NCI-H2227 (cell line): ENCODE measurements around the gene DDX52.
A peak's percentile ranks its signal among the peaks of the same experiment; 100 is the strongest.
"Not testable (repeated sequence)": the region's sequence is repeated elsewhere in the genome, so short reads cannot be mapped to it uniquely, and the experiment has no call there.

Experiments used
- DNase-seq: peaks from one replicate; lab custom pipeline; 2025; ENCODE audit not compliant: unreplicated experiment; lab: John Stamatoyannopoulos, UW

Gene DDX52

DNA sequence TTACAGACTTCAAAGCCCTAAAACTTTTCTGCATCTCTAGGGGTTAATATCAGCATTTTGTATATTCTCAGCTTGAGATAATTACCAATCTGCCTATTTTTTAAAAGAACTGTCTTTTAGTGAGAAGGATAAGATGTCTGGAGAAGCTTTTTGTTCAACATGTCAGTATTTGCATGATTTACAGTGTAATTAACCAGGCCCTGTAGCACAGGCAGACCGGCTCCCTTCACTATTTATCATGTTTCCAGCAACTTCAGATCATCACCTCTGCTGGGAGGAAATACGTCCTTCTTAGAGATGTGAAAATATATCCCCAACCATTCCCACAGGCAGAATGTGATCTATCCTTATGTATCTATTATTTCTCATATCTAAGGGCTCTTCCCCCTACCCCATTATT, 8.6 kb upstream of the DDX52 start:
- no peak for DNase-seq

DNA sequence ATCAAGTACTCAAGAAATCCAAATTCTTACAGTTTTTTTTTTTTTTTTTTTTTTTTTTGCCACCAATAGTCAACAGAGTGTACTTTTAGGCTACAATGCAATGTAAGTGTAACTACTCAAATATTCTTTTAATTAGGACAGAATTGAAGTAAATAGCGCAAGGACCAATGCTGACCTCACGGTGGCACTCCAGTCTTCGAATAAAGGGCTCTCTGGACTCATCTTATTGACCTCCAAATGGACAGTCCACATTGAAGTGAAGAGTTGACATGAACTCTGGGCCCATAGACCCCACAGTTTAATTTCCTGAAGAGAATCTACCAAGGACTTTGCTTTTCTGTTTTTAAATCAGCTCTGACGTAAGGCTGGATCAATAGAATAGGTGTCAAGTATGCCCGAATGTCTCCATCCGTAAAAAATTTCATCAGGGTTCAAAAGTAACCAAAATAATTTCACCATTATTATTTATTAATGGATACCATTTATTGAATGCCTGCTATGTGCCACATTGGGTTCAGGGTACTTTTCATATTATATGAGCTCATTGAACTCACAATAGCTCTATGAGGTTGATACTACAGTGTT, 7.3 kb upstream of the DDX52 start:
- peak; percentile 7 for DNase-seq

DNA sequence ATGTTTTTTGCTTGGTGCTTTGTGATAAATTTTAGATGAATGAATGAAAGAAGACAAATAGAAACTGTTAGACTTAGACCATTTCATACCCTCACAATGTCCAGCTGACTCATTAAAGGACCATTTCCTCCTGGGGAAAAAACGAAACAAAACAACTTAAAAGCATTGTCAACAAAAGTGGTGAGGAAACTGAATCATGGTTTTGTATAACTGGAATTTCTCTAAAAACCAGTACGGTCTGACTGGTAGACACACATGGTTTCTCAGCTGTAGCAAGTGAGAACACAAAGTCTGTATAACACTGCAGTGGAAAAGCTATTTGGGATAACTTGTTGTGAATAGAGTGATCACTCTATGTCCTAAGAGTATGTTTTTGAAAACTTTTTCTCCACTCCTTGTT, 5.3 kb upstream of the DDX52 start:
- no peak for DNase-seq

DNA sequence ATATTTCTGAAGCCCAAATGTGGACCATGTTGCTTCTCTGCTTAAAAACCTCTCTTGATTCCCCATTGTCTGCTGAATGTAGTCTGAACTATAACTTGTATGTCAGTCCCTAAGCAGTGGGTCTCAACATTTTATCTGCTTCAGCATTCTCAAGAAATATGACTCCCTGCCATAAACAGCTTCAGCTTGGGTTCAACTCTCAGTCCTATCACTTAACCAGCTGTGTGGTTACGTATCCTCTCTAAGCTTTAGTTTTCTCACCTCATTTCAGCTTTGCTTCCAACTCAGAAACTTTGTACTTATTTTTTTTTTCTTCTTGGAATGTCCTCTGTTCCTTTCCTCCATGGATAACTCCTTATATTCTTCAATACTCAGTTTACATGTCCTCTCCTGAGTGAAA, 4.6 kb upstream of the DDX52 start:
- DNase-seq, result no peak

DNA sequence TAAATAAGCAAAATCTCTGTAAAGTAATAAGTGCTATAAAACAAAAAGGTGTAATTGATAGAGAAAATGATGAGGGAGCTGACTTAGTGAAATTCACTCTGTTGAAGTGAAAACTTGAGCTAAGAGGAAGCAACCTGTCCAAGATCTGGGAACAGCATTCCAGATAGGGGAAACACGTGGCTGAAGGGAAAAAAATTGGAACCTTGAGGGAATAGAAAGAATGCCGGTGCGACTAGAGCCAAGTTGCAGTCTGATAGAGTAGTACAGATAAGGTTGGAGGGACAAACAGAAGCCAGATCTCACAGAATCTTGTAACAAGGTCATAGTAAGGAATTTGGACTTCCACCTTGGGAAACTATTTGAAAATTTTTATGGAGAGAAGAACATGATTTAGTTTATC, 623 bp upstream of the DDX52 start:
- no peak for DNase-seq

DNA sequence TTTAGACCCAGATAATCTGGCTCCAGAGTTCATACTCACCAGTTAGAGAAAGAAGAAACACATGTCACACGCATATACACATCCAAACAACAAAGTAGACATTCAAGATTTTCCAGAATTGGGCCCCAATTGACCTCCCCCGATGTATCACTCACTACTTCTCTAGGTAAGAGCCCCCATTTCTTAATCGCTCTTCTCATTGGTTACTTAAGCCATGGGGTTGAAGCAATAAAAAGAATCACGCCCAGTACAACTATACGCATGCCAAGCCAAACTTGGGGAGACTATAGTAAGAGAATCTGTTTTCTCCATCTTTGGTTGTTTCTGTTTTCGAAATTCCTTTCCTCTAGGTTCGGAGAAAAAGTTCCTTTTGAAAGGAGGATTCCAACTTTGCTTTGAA, 565 bp downstream of the DDX52 start:
- DNase-seq, result peak; percentile 30

DNA sequence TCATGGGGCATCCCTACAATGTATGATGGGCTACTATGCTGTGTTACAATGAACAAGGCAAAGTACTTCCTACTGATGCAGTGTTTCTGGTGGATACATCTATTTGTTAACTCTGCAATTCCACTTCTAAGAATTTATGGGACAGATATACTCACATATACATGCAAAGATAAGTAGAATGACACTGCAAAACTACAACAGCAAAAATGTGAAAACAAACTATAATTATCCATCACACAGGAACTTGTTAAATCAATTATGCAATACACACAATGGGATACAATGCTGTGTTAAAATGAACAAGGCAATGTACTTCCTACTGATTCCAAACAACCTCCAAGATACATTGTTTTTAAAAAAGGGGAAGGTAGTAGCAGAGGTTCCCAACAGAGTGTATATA, 3.2 kb downstream of the DDX52 start:
- no peak for DNase-seq

DNA sequence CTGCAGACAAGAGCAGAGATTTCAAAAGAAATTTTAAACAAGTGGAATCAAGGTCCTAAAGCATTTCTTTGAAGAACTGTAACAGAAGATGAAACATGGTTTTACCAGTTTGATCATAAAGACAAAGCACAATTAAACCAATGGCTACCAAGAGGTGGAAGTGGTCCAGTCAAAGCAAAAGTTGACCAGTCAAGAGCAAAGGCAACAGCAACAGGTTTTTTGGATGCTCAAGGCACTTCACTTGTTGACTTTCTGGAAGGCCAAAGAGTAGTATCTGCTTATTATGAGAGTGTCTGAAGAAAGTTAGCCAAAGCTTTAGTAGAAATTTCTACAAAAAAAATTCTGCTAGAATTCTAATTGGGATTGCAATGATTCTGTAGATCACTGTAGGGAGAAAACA, 5.3 kb downstream of the DDX52 start:
- DNase-seq, result no peak

DNA sequence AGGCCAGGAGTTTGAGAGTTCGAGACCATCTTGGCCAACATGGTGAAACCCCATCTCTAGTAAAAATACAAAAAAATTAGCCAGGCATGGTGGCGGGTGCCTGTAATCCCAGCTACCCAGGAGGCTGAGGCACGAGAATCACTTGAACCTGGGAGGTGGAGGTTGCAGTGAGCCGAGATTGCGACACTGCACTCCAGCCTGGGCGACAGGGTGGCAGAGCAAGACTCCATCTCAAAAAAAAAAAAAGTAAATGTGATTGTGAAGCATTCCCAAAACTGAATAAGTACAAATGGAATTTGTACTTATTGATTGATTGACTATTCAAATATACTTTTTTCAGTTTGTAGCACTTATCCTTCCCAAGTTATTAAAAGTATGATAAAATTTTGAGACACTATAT, 26.8 kb downstream of the DDX52 start:
- not testable (repeated sequence) for DNase-seq

DNA sequence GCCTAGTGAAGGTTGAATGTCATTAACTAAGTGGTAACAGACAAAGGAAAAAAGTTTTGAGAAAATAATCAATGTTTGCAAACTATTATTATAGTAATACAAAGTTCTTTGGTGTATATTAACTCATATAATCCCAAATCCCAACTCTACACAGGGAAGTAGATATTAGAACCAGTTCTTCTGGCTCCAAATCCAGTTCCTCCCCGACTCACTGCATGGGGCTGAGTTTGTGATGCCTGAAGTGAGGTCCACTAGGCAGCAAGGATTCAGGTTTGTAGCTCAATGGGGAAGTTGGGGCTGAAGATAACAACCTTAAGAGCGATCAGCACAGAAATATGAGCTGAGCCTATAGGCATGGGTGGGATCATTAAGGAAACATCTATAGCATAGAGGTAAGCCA, 28.4 kb downstream of the DDX52 start:
- DNase-seq, result no peak

DNA sequence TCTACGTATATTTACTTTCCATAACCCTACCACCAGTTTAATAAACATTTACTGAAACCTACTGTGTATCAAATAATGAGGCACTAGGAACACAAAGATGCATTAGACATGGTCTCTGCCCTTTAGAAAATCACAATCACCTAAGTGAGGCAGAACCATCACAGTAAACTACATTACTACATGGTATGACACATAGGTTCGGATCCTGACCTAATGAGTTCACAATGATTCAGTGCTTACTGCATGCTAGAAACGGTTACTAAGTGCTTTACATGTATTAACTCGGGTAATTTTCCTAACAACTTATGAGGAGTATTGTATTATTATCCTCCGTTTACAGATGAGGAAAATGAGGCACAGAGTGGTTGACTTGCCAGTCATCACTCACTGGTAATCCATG, 28.9 kb downstream of the DDX52 start:
- no peak for DNase-seq

DNA sequence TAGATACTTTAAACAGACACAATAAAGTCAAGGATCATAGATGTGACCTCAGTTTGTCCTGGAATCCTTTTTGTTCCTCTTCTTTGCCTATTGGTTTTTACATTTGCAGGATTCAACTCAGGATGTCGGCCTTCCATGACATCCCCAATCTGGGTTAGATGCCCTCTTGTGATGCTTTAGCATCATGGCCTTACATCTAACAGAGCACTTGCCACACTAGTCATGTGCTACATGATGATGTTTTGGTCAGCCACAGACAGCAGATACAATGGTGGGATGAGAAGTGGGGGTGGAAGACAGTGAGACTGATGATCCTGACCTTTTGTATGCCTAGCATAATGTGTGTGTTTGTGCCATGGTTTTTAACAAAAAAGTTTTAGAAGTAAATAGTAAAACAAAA, 32.3 kb downstream of the DDX52 start:
- DNase-seq, result no peak

DNA sequence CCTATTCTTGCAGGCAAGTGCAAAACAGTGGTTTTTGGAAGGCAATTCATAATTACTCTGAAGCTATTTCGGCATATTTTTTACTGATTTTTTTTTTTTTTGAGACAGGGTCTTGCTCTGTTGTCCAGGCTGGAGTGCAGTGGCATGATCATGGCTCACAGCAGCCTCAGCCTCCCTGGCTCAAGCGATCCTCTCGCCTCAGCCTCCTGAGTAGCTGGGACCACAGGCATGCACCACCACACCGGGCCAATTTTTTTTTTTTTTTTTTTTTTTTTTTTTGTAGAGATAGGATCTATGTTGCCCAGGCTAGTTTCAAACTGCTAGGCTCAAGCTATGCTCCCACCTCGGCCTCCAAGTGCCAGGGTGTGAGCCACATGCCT, 33.2 kb downstream of the DDX52 start:
- not testable (repeated sequence) for DNase-seq

DNA sequence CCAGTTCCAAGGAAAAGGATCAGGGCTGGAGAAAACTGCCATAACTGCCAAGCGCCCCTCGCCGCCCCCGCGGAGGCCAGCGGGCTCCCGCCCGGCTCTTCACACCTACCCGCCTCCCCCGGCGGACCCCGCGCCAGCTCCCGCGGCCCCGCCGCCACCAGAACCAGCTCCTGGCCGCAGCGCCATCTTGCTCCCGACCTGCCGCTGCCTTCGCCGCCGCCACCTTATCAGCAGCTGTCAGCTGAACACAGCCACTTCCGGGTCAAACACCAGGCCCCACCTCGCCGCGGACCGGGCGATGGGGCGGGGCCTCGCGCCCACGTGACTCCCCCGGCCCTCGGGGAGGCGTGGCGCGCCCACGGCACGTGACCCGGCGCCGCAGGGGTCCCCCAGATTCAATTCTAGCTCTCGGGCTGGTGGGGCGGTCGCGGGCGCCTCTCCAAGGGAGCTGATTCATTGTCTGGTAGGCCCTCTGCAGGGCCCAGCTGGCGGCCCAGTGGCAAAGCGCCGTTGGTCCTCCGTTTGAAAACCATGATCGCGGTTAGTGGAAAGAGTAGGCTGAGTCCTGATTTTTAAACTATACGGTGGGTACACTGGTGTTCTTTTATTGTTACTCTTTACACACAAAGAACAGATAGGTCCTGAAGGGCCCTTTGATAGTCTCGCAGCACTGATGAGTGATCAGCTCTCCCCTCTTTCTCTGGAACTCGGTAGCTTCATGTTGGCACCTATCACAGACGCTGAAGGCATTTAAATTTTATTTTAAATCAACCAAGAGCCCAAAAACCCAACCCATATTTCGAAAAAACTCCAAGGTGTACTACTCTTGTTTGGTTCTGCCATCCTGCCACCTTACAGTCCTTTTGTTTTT, 33.8 kb downstream of the DDX52 start, which contains the start of gene SYNRG:
SYNRG (minus strand) TSS at position 249 of the 871 bp plus-strand sequence; CDS start at position 186, 63 bp downstream.
- peak; percentile 98 for DNase-seq

DNA sequence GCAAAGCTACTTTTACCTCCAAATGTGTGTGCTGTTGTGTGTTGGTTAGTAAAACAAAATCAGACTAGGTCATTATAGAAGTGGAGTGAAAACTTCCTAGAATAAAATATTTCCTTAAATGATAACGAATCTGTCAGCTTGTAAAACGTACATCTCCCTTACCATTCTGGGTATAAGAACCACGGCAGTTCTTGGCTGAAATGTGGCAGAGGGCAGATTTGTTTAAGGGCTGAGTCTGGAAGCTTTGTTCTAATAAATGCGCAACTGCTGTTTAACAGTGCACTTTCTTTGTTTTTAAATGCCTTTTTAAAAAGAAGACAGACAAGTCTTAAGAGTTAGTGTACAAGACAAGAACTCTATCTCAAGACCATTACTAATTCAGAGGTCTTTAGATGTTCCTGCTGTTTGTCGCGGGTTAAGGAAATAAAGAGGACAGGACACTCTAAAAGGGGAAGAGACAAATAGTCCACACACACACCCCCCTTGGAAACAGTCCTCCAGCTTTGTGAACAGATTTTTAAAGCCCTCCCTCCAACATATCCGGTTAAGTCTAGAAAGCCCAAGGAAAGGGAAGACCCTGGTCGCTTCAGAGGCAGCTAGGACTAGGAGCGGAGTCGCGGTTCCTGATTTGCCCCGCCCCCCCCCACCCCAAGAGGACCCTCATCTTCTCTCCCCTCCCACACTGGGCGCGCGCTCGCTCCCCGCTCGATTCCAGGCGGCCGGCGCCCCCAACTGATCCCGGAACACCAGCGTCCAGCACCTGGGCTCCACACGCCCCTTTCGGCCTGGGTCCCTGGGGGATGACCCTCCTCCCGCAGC, 34.7 kb downstream of the DDX52 start:
- DNase-seq, result peak; percentile 78

DNA sequence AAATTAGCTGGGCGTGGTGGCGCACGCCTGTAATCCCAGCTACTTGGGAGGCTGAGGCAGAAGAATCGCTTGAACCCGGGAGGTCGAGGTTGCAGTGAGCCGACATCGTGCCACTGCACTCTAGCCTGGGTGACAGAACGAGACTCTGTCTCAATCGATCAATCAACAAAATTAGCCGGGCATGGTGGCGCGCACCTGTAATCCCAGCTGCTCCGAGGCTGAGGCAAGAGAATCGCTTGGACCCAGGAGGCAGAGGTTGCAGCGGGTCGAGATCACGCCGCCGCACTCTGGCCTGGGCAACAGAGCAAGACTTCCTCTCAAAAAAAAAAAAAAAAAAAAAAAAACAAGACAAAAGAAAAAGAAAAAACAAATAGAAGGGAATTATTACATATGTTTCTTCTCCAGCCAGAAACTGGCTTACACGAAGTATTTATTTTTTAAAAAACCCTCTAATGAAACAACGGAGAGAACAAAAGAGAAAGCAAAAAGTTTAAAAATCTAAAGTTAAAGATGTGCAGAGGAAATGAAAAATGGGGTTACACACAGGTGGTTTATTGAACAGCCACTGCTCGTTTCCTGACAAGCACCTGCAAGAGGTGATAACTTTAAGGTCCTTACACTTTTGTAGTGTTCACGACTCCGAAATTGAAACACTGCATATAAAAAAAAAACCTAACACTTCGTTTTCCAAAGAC, 35.5 kb downstream of the DDX52 start:
- DNase-seq, result no peak

DNA sequence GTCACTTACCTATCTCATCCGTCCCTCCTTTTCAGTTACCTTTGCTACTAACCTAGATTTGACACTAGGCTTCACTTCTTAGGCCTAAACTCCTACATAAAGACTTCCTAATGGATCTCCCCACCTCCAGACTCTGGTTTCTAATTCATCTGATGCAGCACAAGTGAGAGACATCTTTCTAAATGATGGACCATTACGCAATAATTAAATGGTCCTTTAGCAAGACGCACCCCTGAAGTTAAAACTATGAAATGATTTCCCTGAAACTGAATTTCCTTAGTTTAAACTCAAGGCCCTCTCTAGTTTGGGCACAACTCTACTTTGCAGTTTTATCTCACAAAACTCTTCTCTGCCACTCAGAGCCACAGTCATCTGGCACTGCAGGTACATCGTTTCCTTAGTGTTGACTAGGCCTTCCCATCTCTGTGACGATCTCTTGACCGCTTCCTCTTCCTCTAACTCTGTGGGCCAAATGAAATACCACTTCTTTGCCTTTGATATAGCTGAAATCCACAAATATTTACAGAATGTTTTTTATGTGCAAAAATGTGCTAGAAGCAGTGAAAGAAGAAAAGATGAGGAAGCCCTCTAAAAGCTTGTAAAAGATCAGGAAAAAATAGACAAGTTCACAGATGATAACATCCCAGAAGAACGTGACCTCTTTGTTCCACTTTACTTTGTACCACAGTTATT, 37.3 kb downstream of the DDX52 start:
- DNase-seq, result no peak

DNA sequence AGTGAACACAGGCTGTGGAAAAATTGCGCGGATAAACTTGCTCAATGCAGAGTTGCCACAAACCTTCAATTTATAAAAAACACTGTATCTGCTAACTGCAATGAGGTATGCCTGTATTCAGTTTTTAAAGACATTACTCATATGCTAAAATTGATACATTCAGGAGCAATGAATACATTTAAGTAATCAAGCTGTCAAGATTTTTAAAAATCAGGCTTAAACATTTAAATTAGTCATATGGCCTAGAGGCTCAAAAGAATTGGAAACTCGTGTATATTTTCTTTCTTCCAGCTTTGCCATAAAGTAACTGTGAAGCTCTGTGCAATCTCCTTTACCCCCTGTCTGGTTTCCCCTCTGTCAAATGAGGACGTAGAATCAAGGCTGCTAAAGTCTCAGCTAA, 38.2 kb downstream of the DDX52 start:
- no peak for DNase-seq

DNA sequence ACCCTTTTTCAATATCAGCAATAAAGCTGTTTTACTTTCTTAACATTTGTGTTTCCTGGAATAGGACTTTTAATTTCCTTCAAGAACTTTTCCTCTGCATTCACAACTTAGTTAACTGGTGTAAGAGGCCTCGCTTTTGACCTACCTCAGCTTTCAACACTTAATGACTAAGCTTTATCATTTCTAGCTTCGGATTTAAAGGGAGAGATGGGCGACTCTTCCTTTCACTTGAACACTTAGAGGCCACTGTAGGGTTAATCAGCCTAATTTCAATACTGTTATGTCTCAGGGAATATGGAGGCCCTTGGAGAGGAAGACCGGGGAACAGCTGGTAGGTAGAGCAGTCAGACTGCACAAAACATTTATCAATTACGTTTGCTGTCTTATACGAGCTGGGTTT, 38.7 kb downstream of the DDX52 start:
- DNase-seq, result no peak

DNA sequence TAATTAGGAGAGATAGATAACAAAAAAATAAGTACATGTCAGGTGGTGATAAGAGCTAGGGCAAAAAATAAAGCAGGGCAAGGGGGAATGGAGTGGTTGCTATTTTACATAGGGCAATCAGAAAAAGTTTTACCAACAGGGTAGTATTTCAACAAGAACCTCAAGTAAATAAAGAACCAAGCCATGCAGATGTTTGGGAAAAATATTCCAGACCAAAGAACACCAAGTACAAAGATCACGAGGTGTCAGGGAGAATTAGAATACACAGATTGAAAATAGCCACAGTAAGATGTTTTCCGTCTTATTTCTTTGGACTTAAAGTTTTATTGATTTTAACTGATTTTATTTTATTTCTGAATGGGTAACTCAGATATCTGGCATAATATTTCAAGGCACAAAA, 45.1 kb downstream of the DDX52 start:
- no peak for DNase-seq

DNA sequence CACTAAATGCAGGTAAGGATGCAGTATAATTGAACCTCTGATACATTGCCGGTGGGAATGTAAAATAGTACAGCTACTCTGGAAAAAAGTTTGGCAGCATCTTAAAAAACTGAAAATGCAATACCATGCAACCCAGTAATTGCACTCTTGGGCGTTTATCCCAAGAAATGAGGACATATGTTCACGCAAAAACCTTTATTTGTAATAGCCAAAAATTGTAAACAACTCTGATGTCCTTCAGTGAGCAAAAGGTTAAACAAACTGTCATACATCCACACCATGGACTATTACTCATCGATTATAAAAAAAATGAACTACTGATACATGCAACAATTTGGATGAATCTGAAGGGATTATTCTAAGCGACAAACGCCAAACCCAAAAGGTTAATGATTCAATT, 51.0 kb downstream of the DDX52 start:
- DNase-seq, result no peak
